Measurements from ENCODE around the gene HARBI1. TPM values are rescaled to one million over a fixed set of nuclear protein-coding genes. Genes with fewer than 3 reads are reported as not detected.

Gene HARBI1
- total and polyA plus RNA-seq, 9 of the 15 experiments (the other 6 are each of a cell fraction or from before 2014, with no cell fraction given), result 3.5 to 8.4 (median 5.5) TPM

DNA sequence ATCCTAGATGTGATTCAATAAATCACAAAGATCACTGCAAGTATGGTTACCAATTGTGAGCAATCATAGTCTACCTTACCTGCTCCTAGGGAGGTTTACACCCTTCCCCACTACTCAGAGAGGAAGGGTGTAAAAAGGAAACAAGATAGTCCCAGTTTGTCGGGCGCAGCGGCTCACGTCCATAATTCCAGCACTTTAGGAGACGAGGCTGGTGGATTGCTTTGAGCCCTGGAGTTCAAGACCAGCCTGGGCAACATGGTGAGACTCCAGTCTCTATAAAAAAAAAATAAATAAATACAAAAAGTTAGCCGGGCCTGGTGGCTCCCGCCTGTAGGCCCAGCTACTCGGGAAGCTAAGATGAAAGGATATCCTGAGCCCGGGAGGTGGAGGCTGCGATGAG is 22.2 kb downstream of the HARBI1 start:
- Histone ChIP-seq H4K20me1 (replicated peaks; ENCODE audit: control insufficient read depth, insufficient read depth, low read length) (0 out of 2 replicates have a peak, but pooled peaks cover 6% of the 10 kb centered on the region), H3K27me3 (ENCODE audit: control insufficient read depth in 2 of 2, insufficient read depth in 2 of 2, low read length in 2 of 2) (no peaks in the 10 kb centered on the region), H3K9ac (ENCODE audit: insufficient read depth in 1 of 2, low read depth in 2 of 2, low read length in 2 of 2) (peak overlapping the region in 1 of 2 experiments; percentile 86; a peak in 2 of 4 replicates), H3K9me3 (replicated peaks; ENCODE audit: control insufficient read depth, insufficient read depth, low read depth, low read length) (no peaks in the 10 kb centered on the region), H3K36me3 (ENCODE audit: control insufficient read depth, insufficient read depth, low read length) (peaks cover 3% of the 10 kb centered on the region; the same call in 1 of the 3 replicates), H3K4me1 (replicated peaks in 1 of 2; ENCODE audit: control insufficient read depth in 2 of 2, insufficient read depth in 2 of 2, low read length in 2 of 2) (peaks cover 23 to 31% of the 10 kb centered on the region in 2 experiments; a peak in 4 of 5 replicates), H3K27ac (ENCODE audit: extremely low read depth, low read depth, low read length) (peak overlapping the region; percentile 78), H3K79me2 (ENCODE audit: control insufficient read depth, insufficient read depth, low read length) (peaks cover 40% of the 10 kb centered on the region), H3K4me2 (ENCODE audit: insufficient read depth, low read length) (peak overlapping the region; percentile 98; the same call in 1 of the 2 replicates), H3K9me1 (ENCODE audit: control insufficient read depth, insufficient read depth, low read length) (no peaks in the 10 kb centered on the region), H2AFZ (ENCODE audit: low read depth, low read length) (peak overlapping the region; percentile 97), H3K4me3 (no peak overlapping the region)
- 84% methylated on average over 10 of the region's 10 CpGs for WGBS (ENCODE audit: insufficient coverage, low coverage, missing lambda C conversion rate)
- intact Hi-C loops (cut with micrococcal nuclease), result loop anchor here (5.0 kb wide), 2 partner anchors 37 to 52 kb away; no protein-coding TSS in a partner anchor
- ATAC-seq (no peak), DNase-seq (ENCODE audit: extremely low read depth in 1 of 4, low spot score in 3 of 4) (no peak), FAIRE-seq (no peak)
- CTCF ChIA-PET (ENCODE audit: low intra/inter-chr PET ratio), result no interaction called here
- BruUV-seq (replicated peaks), result no TSS peak
- POLR2A ChIA-PET, result interaction anchor here (1.4 to 1.9 kb wide), 3 partner anchors 16 to 47 kb away, joined by 4 to 21 read pairs (median 9); no protein-coding TSS in a partner anchor
- no peak for TF ChIP-seq XRCC5 (IDR thresholded peaks at IDR 0.05; ENCODE audit: low read depth, low read length)
- TF ChIP-seq, protein P1, sequence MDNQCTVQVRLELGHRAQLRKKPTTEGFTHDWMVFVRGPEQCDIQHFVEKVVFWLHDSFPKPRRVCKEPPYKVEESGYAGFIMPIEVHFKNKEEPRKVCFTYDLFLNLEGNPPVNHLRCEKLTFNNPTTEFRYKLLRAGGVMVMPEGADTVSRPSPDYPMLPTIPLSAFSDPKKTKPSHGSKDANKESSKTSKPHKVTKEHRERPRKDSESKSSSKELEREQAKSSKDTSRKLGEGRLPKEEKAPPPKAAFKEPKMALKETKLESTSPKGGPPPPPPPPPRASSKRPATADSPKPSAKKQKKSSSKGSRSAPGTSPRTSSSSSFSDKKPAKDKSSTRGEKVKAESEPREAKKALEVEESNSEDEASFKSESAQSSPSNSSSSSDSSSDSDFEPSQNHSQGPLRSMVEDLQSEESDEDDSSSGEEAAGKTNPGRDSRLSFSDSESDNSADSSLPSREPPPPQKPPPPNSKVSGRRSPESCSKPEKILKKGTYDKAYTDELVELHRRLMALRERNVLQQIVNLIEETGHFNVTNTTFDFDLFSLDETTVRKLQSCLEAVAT (IDR thresholded peaks at IDR 0.05), result peak in 1 of 2 experiments; percentile 65; a peak in 2 of 4 replicates
- in situ Hi-C loops (cut with MboI), result no loop called here

DNA sequence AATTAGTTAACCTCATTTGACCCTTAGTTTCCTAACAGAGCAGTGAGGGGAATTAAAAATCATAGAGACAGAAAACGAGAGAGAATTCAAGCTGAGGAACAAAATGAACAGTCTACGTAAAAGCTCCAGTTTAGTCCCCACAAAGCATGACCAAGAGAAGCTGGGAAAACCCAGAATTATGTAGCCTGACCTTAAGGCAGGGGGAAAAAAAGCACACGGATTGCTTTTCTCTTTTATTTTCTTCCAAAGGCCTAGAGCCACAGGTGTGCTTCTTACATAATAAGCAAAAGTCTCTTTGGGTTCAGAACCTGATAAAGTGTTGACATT is 22.7 kb downstream of the HARBI1 start:
- H3K36me3 ChIP-seq (ENCODE audit: control insufficient read depth, insufficient read depth, low read length), result peaks cover 3% of the 10 kb centered on the region; the same call in 1 of the 3 replicates
- no peak for ATAC-seq
- H3K27me3 ChIP-seq (ENCODE audit: control insufficient read depth in 2 of 2, insufficient read depth in 2 of 2, low read length in 2 of 2), result no peaks in the 10 kb centered on the region
- H3K9ac ChIP-seq (ENCODE audit: insufficient read depth in 1 of 2, low read depth in 2 of 2, low read length in 2 of 2), result peak overlapping the region in 1 of 2 experiments; percentile 86; a peak in 2 of 4 replicates
- H3K27ac ChIP-seq (ENCODE audit: extremely low read depth, low read depth, low read length), result peak overlapping the region; percentile 78
- BruUV-seq (replicated peaks), result no TSS peak
- 0 out of 2 replicates have a peak, but pooled peaks cover 6% of the 10 kb centered on the region for H4K20me1 ChIP-seq (replicated peaks; ENCODE audit: control insufficient read depth, insufficient read depth, low read length)
- peak overlapping the region; percentile 98 for H3K4me2 ChIP-seq (ENCODE audit: insufficient read depth, low read length)
- POLR2A ChIA-PET, result interaction anchor here (0.6 to 2.0 kb wide), 10 partner anchors 15 to 1646 kb away, joined by 3 to 21 read pairs (median 7); partner anchors contain the start of gene ATG13
- peaks cover 44% of the 10 kb centered on the region for H3K79me2 ChIP-seq (ENCODE audit: control insufficient read depth, insufficient read depth, low read length)
- CTCF ChIA-PET (ENCODE audit: low intra/inter-chr PET ratio), result no interaction called here
- no peaks in the 10 kb centered on the region for H3K9me3 ChIP-seq (replicated peaks; ENCODE audit: control insufficient read depth, insufficient read depth, low read depth, low read length)
- FAIRE-seq, result no peak
- no peak for DNase-seq (ENCODE audit: extremely low read depth in 1 of 4, low spot score in 3 of 4)
- no peaks in the 10 kb centered on the region for H3K9me1 ChIP-seq (ENCODE audit: control insufficient read depth, insufficient read depth, low read length)
- intact Hi-C loops (cut with micrococcal nuclease) (loop anchor here (5.0 kb wide), 2 partner anchors 37 to 52 kb away; no protein-coding TSS in a partner anchor), in situ Hi-C loops (cut with MboI) (no loop called here)
- peak overlapping the region; percentile 97 for H3K4me3 ChIP-seq
- H3K4me1 ChIP-seq (replicated peaks in 1 of 2; ENCODE audit: control insufficient read depth in 2 of 2, insufficient read depth in 2 of 2, low read length in 2 of 2), result peaks cover 25 to 33% of the 10 kb centered on the region in 2 experiments
- H2AFZ ChIP-seq (ENCODE audit: low read depth, low read length), result peak overlapping the region; percentile 97
- 19% methylated on average over 3 of the region's 3 CpGs for WGBS (ENCODE audit: insufficient coverage, low coverage, missing lambda C conversion rate)
- TF ChIP-seq, protein P2, sequence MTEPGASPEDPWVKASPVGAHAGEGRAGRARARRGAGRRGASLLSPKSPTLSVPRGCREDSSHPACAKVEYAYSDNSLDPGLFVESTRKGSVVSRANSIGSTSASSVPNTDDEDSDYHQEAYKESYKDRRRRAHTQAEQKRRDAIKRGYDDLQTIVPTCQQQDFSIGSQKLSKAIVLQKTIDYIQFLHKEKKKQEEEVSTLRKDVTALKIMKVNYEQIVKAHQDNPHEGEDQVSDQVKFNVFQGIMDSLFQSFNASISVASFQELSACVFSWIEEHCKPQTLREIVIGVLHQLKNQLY (CRISPR knock-in tag; conservative IDR thresholded peaks at IDR 0.05), result no peak
- TF ChIP-seq ZSCAN32 (CRISPR knock-in tag; IDR thresholded peaks at IDR 0.05), result no peak

Data from K562 (cell line).